Smooth muscle cell (in vitro differentiated cells): ENCODE data around the gene RGS17. TPM values are rescaled to one million over a fixed set of nuclear protein-coding genes. Genes with fewer than 3 reads are reported as not detected.

ENCODE experiments used
- DNase-seq: peaks from one replicate; lab custom pipeline; 2025; ENCODE audit not compliant: unreplicated experiment; lab: John Stamatoyannopoulos, UW
- H2AFZ ChIP-seq: fragments of 200-600 bp; sonication (generic); 2 replicates; pipeline ENCODE4 v1.6.0; 2016; ENCODE audit warnings: antibody characterized with exemption, low read depth, mild to moderate bottlenecking
- H3F3A ChIP-seq: fragments of 200-600 bp; sonication (generic); 2 replicates; pipeline ENCODE4 v1.6.0; 2017; ENCODE audit warnings: antibody characterized with exemption, low read depth
- H3K27ac ChIP-seq: fragments of 200-600 bp; sonication (generic); 2 replicates; pipeline ENCODE4 v1.5.1; 2016; ENCODE audit warnings: low read depth, mild to moderate bottlenecking
- H3K27me3 ChIP-seq: fragments of 200-600 bp; sonication (generic); 2 replicates; pipeline ENCODE4 v1.6.1; 2016; ENCODE audit warnings: low read depth, mild to moderate bottlenecking
- H3K36me3 ChIP-seq: fragments of 200-600 bp; sonication (generic); 2 replicates; pipeline ENCODE4 v1.5.1; 2016; ENCODE audit warnings: low read depth
- H3K4me1 ChIP-seq: fragments of 200-600 bp; sonication (generic); 2 replicates; pipeline ENCODE4 v1.5.1; 2016; ENCODE audit warnings: low read depth
- H3K4me2 ChIP-seq: fragments of 200-600 bp; sonication (generic); 2 replicates; pipeline ENCODE4 v1.6.0; 2016; ENCODE audit warnings: mild to moderate bottlenecking
- H3K4me3 ChIP-seq: fragments of 200-600 bp; sonication (generic); 2 replicates; pipeline ENCODE4 v1.5.1; 2016; ENCODE audit warnings: mild to moderate bottlenecking
- H3K79me2 ChIP-seq: fragments of 200-600 bp; sonication (generic); 2 replicates; pipeline ENCODE4 v1.6.0; 2016; ENCODE audit warnings: low read depth, mild to moderate bottlenecking
- H3K9ac ChIP-seq: fragments of 200-600 bp; sonication (generic); 2 replicates; pipeline ENCODE4 v1.6.0; 2016; ENCODE audit warnings: low read depth
- H3K9me3 ChIP-seq: fragments of 200-600 bp; sonication (generic); replicated peaks from 2 replicates; pipeline ENCODE4 v1.5.1; 2016; ENCODE audit warnings: low read depth
- H4K20me1 ChIP-seq: fragments of 200-600 bp; sonication (generic); 2 replicates; pipeline ENCODE4 v1.6.0; 2016; ENCODE audit warnings: low read depth
- WGBS: methylation state at CpG from one replicate; pipeline ENCODE4 v1.1.7; 2016; ENCODE audit warnings: low lambda C conversion rate; 5-methylcytosine and 5-hydroxymethylcytosine counted together
- polyA plus RNA-seq: library from polyadenylated mRNA; unstranded; fragments of >200 nt; fragmentation: Nextera tagmentation; extraction: Ambion mirVana; gene quantifications from 2 replicates; pipeline ENCODE4 v1.2.1, GENCODE V29; 2016
- total RNA-seq: library from RNA; depleted of rRNA; stranded (reverse); fragments of >200 nt; gene quantifications from 2 replicates; pipeline ENCODE4 v1.2.3, GENCODE V29; 2014
- TF ChIP-seq, protein P1 (sequence below): fragments of 200-600 bp; sonication (generic); IDR thresholded peaks from 2 replicates; pipeline ENCODE4 v1.5.1; 2017; ENCODE audit warnings: borderline replicate concordance, mild to moderate bottlenecking, antibody characterized with exemption; ENCODE audit not compliant: insufficient read depth, poor library complexity, severe bottlenecking

Gene RGS17
- total and polyA plus RNA-seq, 2 experiments from 2014 or later = 1.7 to 2.7 TPM

DNA sequence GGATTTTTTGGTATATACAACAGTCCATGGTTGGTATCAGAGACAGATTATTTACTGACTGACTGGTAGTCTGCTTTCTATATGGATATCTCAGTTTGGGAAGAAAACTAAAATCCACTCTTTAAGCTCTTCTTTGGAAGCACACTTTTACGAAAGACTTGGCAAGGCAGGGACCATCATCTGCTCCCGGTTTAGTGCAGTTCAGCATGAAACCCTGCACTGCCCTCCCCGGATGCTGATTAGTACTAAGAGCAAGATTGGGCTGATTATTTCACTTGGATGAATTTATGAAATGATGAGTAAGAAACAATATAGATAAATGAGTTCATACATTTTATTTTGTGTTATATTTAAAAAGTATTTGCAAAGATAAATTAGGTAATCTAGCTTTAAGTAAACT lies 56.3 kb downstream of the RGS17 start:
- DNase-seq = no peak
- no peaks in the 10 kb centered on the region for H3K79me2 ChIP-seq
- H4K20me1 ChIP-seq = no peaks in the 10 kb centered on the region
- H3K9ac ChIP-seq = no peak overlapping the region
- H3K4me3 ChIP-seq = no peak overlapping the region
- no peaks in the 10 kb centered on the region for H3F3A ChIP-seq
- no peaks in the 10 kb centered on the region for H3K36me3 ChIP-seq
- no peak overlapping the region for H2AFZ ChIP-seq
- no peaks in the 10 kb centered on the region for H3K4me1 ChIP-seq
- H3K27ac ChIP-seq = no peak overlapping the region
- H3K27me3 ChIP-seq = no peaks in the 10 kb centered on the region
- TF ChIP-seq, protein P1, sequence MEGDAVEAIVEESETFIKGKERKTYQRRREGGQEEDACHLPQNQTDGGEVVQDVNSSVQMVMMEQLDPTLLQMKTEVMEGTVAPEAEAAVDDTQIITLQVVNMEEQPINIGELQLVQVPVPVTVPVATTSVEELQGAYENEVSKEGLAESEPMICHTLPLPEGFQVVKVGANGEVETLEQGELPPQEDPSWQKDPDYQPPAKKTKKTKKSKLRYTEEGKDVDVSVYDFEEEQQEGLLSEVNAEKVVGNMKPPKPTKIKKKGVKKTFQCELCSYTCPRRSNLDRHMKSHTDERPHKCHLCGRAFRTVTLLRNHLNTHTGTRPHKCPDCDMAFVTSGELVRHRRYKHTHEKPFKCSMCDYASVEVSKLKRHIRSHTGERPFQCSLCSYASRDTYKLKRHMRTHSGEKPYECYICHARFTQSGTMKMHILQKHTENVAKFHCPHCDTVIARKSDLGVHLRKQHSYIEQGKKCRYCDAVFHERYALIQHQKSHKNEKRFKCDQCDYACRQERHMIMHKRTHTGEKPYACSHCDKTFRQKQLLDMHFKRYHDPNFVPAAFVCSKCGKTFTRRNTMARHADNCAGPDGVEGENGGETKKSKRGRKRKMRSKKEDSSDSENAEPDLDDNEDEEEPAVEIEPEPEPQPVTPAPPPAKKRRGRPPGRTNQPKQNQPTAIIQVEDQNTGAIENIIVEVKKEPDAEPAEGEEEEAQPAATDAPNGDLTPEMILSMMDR = no peak
- WGBS = 77% methylated on average over 3 of the region's 3 CpGs
- H3K4me2 ChIP-seq = no peak overlapping the region
- H3K9me3 ChIP-seq = no peaks in the 10 kb centered on the region

DNA sequence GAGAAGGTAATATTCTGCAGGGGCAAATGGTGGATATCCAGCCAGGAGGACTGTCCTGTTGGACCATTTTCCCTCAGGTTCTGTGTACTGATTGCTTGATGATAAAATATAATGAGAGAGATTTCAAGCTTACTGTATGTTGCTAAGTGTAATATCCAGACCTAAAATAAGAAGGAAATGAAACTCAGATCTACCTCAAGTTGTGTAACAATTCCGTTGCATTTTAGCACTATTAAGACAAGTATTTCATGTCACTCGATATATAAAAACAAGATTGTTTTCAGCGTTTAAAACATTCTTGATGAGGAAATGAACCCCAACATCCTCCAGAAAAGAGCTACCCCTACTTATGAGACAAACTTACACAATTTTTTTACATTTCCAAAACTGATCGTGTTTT lies 57.2 kb downstream of the RGS17 start:
- no peak overlapping the region for H3K9ac ChIP-seq
- WGBS = 94% methylated on average over 4 of the region's 4 CpGs
- H3K4me2 ChIP-seq = no peak overlapping the region
- H3K9me3 ChIP-seq = no peaks in the 10 kb centered on the region
- DNase-seq = no peak
- H3K4me1 ChIP-seq = no peaks in the 10 kb centered on the region
- no peak overlapping the region for H3K27ac ChIP-seq
- TF ChIP-seq, protein P1 = no peak
- H3K79me2 ChIP-seq = no peaks in the 10 kb centered on the region
- H3K4me3 ChIP-seq = no peak overlapping the region
- no peak overlapping the region for H2AFZ ChIP-seq
- no peaks in the 10 kb centered on the region for H3F3A ChIP-seq
- no peaks in the 10 kb centered on the region for H3K36me3 ChIP-seq
- no peaks in the 10 kb centered on the region for H3K27me3 ChIP-seq
- H4K20me1 ChIP-seq = no peaks in the 10 kb centered on the region

DNA sequence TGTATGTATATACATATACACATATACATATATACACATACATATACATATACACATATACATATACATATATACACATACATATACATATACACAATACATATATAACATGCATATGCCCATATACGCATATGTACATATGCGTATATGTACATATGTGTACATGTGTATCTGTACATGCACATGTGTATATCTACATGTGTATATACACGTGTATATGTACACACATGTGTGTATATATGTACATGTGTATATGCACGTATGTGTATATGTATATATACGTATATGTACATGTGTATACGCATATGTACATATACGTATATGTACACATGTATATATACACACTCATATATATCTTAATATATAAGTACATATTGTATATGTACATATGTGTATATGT lies 60.3 kb downstream of the RGS17 start:
- Histone ChIP-seq H3K79me2 (no peaks in the 10 kb centered on the region), H3K27me3 (no peaks in the 10 kb centered on the region), H2AFZ (no peak overlapping the region), H3K4me2 (no peak overlapping the region), H3K27ac (no peak overlapping the region), H3K4me1 (no peaks in the 10 kb centered on the region), H4K20me1 (no peaks in the 10 kb centered on the region), H3F3A (no peaks in the 10 kb centered on the region), H3K4me3 (no peak overlapping the region), H3K9ac (no peak overlapping the region), H3K9me3 (no peaks in the 10 kb centered on the region), H3K36me3 (no peaks in the 10 kb centered on the region)
- no peak for DNase-seq
- WGBS = 90% methylated on average over 7 of the region's 7 CpGs
- TF ChIP-seq, protein P1 = no peak

DNA sequence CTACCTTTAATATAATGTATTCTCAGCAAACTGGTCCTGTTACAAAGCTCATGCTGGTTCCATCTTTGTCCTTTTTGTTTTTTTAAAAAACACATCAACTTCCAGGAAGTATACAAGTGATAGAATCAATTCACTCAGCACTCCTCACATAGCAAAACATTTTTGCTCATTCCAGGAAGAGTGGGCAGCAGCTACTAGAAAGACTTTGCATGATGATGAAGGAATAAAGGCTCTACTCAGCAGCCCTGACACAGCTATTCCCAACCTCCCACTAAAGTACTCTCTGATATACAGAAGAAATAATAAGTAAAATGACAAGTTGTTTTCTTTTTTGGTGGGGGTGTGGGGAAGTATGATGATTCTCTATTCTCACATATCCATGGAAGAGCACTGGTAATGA lies 61.2 kb downstream of the RGS17 start:
- DNase-seq = no peak
- H2AFZ ChIP-seq = no peak overlapping the region
- no peak overlapping the region for H3K27ac ChIP-seq
- H3K4me2 ChIP-seq = no peak overlapping the region
- no peaks in the 10 kb centered on the region for H3K27me3 ChIP-seq
- H3K4me1 ChIP-seq = no peaks in the 10 kb centered on the region
- TF ChIP-seq, protein P1 = no peak
- H3K9me3 ChIP-seq = no peaks in the 10 kb centered on the region
- no peaks in the 10 kb centered on the region for H4K20me1 ChIP-seq
- H3K36me3 ChIP-seq = no peaks in the 10 kb centered on the region
- H3F3A ChIP-seq = no peaks in the 10 kb centered on the region
- no peak overlapping the region for H3K4me3 ChIP-seq
- H3K79me2 ChIP-seq = no peaks in the 10 kb centered on the region
- H3K9ac ChIP-seq = no peak overlapping the region
